ENCODE results near the gene CDC45.

The CDC45 gene

DNA sequence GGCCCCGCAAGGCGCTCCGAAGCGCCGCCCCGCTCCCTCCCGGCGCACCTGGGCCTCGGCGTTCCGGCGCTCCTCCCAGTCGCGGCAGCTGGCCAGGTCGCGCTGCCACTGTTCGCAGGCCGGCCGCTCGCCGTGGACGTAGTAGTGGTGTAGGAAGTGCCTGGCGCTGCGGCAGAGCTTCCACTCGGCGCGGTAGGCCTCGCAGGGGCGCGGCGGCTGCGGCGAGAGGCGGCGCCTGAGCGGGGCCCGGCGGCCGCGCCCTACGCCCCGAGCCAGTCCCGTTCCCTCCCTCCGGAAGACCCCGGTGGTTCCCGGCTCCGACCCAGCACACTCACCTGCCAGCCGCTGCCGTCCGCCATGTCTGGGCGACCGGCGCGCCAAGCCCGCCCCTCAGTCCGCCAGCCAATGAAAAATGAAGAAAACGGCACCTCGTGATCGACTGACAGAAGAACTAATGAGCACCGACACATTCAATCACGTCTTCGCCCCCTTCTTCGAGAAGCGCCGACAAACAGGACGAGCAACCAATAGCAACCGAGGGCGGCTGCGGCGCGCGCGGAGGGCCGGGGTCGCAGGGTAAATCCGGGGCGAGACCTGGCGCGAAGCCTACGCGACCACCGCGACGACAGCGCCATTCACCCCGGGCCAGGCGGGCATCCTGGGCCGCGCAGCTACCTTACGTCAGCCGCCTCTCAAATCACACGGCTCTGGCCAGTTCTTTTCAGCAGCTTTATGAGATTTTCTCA lies 32.2 kb upstream of the CDC45 start, which contains the start of gene C22orf39 (continued):
- TF ChIP-seq, protein P1, sequence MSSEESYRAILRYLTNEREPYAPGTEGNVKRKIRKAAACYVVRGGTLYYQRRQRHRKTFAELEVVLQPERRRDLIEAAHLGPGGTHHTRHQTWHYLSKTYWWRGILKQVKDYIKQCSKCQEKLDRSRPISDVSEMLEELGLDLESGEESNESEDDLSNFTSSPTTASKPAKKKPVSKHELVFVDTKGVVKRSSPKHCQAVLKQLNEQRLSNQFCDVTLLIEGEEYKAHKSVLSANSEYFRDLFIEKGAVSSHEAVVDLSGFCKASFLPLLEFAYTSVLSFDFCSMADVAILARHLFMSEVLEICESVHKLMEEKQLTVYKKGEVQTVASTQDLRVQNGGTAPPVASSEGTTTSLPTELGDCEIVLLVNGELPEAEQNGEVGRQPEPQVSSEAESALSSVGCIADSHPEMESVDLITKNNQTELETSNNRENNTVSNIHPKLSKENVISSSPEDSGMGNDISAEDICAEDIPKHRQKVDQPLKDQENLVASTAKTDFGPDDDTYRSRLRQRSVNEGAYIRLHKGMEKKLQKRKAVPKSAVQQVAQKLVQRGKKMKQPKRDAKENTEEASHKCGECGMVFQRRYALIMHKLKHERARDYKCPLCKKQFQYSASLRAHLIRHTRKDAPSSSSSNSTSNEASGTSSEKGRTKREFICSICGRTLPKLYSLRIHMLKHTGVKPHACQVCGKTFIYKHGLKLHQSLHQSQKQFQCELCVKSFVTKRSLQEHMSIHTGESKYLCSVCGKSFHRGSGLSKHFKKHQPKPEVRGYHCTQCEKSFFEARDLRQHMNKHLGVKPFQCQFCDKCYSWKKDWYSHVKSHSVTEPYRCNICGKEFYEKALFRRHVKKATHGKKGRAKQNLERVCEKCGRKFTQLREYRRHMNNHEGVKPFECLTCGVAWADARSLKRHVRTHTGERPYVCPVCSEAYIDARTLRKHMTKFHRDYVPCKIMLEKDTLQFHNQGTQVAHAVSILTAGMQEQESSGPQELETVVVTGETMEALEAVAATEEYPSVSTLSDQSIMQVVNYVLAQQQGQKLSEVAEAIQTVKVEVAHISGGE (tag by site-specific recombination; conservative IDR thresholded peaks at IDR 0.05; ENCODE audit: low read depth): no peak
- no peak for TF ChIP-seq ZNF266 (tag by site-specific recombination; IDR thresholded peaks at IDR 0.05; ENCODE audit: low read depth)
- TF ChIP-seq ZNF394 (tag by site-specific recombination; IDR thresholded peaks at IDR 0.05; ENCODE audit: borderline replicate concordance): 0 out of 2 replicates have a peak, but pooled peaks have one; percentile 46
- TF ChIP-seq ZNF768 (tag by site-specific recombination; IDR thresholded peaks at IDR 0.05): no peak
- TF ChIP-seq, protein P2, sequence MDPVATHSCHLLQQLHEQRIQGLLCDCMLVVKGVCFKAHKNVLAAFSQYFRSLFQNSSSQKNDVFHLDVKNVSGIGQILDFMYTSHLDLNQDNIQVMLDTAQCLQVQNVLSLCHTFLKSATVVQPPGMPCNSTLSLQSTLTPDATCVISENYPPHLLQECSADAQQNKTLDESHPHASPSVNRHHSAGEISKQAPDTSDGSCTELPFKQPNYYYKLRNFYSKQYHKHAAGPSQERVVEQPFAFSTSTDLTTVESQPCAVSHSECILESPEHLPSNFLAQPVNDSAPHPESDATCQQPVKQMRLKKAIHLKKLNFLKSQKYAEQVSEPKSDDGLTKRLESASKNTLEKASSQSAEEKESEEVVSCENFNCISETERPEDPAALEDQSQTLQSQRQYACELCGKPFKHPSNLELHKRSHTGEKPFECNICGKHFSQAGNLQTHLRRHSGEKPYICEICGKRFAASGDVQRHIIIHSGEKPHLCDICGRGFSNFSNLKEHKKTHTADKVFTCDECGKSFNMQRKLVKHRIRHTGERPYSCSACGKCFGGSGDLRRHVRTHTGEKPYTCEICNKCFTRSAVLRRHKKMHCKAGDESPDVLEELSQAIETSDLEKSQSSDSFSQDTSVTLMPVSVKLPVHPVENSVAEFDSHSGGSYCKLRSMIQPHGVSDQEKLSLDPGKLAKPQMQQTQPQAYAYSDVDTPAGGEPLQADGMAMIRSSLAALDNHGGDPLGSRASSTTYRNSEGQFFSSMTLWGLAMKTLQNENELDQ (tag by site-specific recombination; IDR thresholded peaks at IDR 0.05; ENCODE audit: low read depth): no peak
- TF ChIP-seq ZSCAN16 (tag by site-specific recombination; IDR thresholded peaks at IDR 0.05): no peak
- 0 out of 2 replicates have a peak, but pooled peaks have one; percentile 53 for TF ChIP-seq GLIS1 (tag by site-specific recombination; IDR thresholded peaks at IDR 0.05)
- TF ChIP-seq BCL11B (tag by site-specific recombination; IDR thresholded peaks at IDR 0.05; ENCODE audit: low read depth): peak; percentile 84; the same call in 1 of the 2 replicates

DNA sequence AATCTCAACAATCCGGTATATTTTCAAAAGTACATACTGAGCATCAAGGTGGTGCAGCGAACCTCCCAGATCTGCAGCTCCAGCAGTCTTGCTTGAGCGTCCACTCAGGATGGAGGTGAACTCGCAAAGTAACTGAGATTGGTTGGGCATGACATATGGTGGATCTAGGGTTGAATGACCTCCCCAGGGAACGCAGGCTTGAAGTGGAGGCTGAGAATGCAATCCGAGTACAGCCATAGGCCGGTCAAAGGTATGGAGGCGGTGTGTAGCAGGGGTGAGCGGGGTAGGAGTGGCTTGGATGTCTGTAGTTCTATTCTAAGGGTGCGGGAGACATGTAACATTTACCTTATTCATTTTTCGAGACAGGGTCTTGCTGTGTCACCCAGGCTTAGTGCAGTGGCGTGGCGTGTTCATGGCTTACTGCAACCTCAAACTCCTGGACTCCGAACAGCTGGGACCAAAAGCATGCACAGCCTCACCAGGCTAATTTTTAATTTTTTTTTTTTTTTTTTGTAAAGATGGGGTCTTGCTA lies 31.6 kb upstream of the CDC45 start:
- CTCF ChIA-PET: interaction anchor here (0.6 kb wide), 1 partner anchor 30 kb away, joined by 3 read pairs; no protein-coding TSS in a partner anchor
- Histone ChIP-seq H3K27ac (ENCODE audit: extremely low read depth, low read depth, low read length) (peak overlapping the region; percentile 78), H3K4me3 (ENCODE audit: low read depth, low read length) (peak overlapping the region; percentile 79), H3K9me3 (ENCODE audit: control insufficient read depth, insufficient read depth, low read depth, low read length) (no peaks in the 10 kb centered on the region), H3K4me1 (ENCODE audit: control insufficient read depth, insufficient read depth, low read length) (no peaks in the 10 kb centered on the region), H3K36me3 (ENCODE audit: control insufficient read depth in 2 of 2, insufficient read depth in 1 of 2, low read length in 2 of 2) (peaks cover 5 to 72% of the 10 kb centered on the region in 2 experiments; a peak in 2 of 3 replicates)
- POLR2A ChIA-PET: interaction anchor here (1.3 to 2.2 kb wide), 4 partner anchors 13 to 32 kb away, joined by 4 to 13 read pairs (median 6); partner anchors contain the start of genes CDC45, HIRA and MRPL40
- TF ChIP-seq ZNF76 (tag by site-specific recombination; IDR thresholded peaks at IDR 0.05; ENCODE audit: borderline replicate concordance, low read depth) (no peak), PRDM6 (tag by site-specific recombination; IDR thresholded peaks at IDR 0.05) (no peak), HIC1 (tag by site-specific recombination; IDR thresholded peaks at IDR 0.05) (0 out of 2 replicates have a peak, but pooled peaks have one; percentile 13), ZNF600 (tag by site-specific recombination; IDR thresholded peaks at IDR 0.05) (0 out of 2 replicates have a peak, but pooled peaks have one; percentile 48), ZXDB (tag by site-specific recombination; IDR thresholded peaks at IDR 0.05) (peak; percentile 83), ZNF223 (tag by site-specific recombination; IDR thresholded peaks at IDR 0.05) (no peak), ZNF362 (tag by site-specific recombination; IDR thresholded peaks at IDR 0.05) (no peak), ZNF571 (tag by site-specific recombination; IDR thresholded peaks at IDR 0.05) (no peak), GLIS1 (tag by site-specific recombination; IDR thresholded peaks at IDR 0.05) (peak; percentile 47; the same call in 1 of the 2 replicates), ZNF544 (tag by site-specific recombination; IDR thresholded peaks at IDR 0.05) (no peak)
- TF ChIP-seq, protein P3, sequence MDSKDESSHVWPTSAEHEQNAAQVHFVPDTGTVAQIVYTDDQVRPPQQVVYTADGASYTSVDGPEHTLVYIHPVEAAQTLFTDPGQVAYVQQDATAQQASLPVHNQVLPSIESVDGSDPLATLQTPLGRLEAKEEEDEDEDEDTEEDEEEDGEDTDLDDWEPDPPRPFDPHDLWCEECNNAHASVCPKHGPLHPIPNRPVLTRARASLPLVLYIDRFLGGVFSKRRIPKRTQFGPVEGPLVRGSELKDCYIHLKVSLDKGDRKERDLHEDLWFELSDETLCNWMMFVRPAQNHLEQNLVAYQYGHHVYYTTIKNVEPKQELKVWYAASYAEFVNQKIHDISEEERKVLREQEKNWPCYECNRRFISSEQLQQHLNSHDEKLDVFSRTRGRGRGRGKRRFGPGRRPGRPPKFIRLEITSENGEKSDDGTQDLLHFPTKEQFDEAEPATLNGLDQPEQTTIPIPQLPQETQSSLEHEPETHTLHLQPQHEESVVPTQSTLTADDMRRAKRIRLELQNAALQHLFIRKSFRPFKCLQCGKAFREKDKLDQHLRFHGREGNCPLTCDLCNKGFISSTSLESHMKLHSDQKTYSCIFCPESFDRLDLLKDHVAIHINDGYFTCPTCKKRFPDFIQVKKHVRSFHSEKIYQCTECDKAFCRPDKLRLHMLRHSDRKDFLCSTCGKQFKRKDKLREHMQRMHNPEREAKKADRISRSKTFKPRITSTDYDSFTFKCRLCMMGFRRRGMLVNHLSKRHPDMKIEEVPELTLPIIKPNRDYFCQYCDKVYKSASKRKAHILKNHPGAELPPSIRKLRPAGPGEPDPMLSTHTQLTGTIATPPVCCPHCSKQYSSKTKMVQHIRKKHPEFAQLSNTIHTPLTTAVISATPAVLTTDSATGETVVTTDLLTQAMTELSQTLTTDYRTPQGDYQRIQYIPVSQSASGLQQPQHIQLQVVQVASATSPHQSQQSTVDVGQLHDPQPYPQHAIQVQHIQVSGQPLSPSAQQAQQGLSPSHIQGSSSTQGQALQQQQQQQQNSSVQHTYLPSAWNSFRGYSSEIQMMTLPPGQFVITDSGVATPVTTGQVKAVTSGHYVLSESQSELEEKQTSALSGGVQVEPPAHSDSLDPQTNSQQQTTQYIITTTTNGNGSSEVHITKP (tag by site-specific recombination; IDR thresholded peaks at IDR 0.05): peak; percentile 23; the same call in 1 of the 2 replicates

Data from HEK293 (cell line).